ENCODE results near the gene ATIC.
A peak's percentile ranks its signal among the peaks of the same experiment; 100 is the strongest.

The ATIC gene

GRCh38 chr2:215361876-215362561, 50.2 kb downstream of the ATIC start:
- DNase-seq = no peak

- DNase-seq = no peak
Observed at GRCh38 chr2:215362562-215362904, 50.7 kb downstream of the ATIC start.

GRCh38 chr2:215363039-215363438, 51.2 kb downstream of the ATIC start:
- no peak for DNase-seq

- no peak for DNase-seq
Observed at GRCh38 chr2:215363461-215364156, 51.8 kb downstream of the ATIC start.

GRCh38 chr2:215364157-215365155, 52.6 kb downstream of the ATIC start:
- no peak for DNase-seq

- DNase-seq = no peak
Observed at GRCh38 chr2:215365184-215365658, 53.4 kb downstream of the ATIC start.

- no peak for DNase-seq
Observed at GRCh38 chr2:215366440-215367032, 54.7 kb downstream of the ATIC start.

- peak; percentile 61 for DNase-seq
Observed at GRCh38 chr2:215367662-215368492, 56.0 kb downstream of the ATIC start.

- no peak for DNase-seq
Observed at GRCh38 chr2:215368493-215368809, 56.6 kb downstream of the ATIC start.

- DNase-seq = no peak
Observed at GRCh38 chr2:215369181-215369760, 57.4 kb downstream of the ATIC start.

GRCh38 chr2:215370112-215370965, 58.5 kb downstream of the ATIC start:
- no peak for DNase-seq

GRCh38 chr2:215371915-215372897, 60.3 kb downstream of the ATIC start:
- no peak for DNase-seq

- no peak for DNase-seq
Observed at GRCh38 chr2:215372968-215373649, 61.2 kb downstream of the ATIC start.

- DNase-seq = no peak
Observed at GRCh38 chr2:215374002-215374401, 62.1 kb downstream of the ATIC start.

- DNase-seq = no peak
Observed at GRCh38 chr2:215374642-215375466, 63.0 kb downstream of the ATIC start.

- DNase-seq = no peak
Observed at GRCh38 chr2:215375467-215375830, 63.6 kb downstream of the ATIC start.

GRCh38 chr2:215376103-215376780, 64.4 kb downstream of the ATIC start:
- no peak for DNase-seq

Data from fibroblast of skin of right biceps (primary cell).